Hematopoietic multipotent progenitor cell treated with erythropoietin and hydrocortisone succinate and interleukin-3 and kit ligand, for 15 days (in vitro differentiated cells): Measurements from ENCODE around the gene ZNF648.
"Not testable (repeated sequence)": the region's sequence is repeated elsewhere in the genome, so short reads cannot be mapped to it uniquely, and the experiment has no call there.

Source experiments
- DNase-seq: peaks from one replicate; pipeline ENCODE4 v3.0.0-alpha.2; 2015; ENCODE audit warnings: low spot score

ZNF648 gene

DNA sequence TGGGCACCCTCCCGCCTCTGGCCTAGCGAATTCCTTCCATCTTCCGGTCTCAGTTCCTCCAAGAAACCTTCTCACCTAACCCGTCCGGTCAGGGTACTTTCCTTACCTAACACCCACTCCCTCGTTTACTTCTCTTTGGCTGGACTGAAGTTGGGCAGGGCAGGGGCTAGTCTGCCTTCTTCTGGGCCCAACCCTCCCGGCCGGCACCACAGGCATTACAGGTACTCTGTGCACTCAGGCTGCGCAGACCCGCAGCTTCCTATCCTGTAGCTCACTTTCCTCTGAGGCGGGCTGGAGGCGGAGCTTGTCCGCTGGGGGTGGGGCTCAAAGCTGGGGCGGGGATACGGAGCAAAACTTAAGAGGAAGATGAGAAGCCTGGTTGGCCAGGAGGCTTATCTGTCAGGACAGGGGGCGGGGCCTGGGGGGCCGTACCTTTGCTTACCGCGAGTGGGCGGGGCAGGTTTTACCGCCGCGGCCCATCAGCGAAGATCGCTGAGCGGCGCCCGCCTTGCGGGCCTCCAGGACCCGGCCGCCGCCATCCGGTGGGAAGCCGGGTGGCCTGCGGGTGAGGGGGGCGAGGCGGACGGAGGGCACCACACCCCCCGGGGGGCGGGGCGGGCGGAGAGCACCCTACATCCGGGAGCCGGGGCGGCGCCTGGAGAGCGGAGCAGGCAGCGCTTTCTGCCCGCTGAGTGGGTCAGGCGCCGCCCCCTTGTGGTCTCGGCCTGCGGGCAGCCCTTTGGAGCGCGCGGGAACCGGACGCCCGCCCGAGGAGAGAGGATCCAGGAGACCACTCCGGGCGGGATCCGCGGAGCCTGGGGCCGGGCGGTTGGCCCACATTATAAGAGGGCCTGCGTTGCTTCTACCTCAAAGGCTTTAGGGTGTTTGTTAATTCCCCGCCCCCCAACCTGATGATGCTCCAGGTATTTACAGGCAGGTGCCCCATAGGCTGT lies 31.9 kb downstream of the ZNF648 start:
- peak; percentile 97 for DNase-seq

DNA sequence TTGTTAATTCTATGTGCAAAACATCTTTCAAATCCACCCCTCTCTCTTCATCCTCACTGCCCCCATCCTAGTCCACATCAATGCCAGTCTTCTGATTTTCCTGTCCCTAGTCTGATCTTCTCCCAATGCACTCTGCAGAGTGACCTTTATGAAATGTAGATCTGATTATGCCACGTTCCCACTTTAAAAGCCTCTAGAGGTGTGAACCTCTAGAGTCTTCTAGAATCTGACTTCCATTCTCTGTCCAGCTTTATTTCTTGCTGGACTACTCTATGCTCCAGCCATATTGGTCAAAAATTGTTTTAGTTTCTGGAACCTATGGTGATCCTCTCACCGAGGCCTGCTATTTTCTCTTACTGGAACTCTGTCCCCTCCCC lies 32.5 kb downstream of the ZNF648 start:
- DNase-seq, result no peak

DNA sequence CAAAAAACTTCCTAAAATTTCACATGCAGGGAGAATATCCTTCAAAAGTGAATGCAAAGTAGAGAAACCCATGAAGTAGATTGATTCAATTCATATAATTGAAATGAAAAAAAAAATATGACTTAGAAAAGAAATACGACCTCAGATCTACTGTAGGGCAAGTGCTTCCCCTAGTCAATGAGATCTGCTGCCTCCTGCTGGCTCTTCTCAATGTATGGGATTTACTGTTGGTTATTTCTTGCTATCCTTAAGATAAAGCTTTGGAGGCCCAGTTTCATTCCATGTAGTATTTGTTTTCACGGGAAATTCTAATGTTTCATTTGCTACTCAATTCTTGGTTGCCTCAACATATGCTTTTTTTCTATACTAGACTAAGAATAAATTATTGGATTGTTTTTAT lies 46.2 kb downstream of the ZNF648 start:
- DNase-seq, result no peak

DNA sequence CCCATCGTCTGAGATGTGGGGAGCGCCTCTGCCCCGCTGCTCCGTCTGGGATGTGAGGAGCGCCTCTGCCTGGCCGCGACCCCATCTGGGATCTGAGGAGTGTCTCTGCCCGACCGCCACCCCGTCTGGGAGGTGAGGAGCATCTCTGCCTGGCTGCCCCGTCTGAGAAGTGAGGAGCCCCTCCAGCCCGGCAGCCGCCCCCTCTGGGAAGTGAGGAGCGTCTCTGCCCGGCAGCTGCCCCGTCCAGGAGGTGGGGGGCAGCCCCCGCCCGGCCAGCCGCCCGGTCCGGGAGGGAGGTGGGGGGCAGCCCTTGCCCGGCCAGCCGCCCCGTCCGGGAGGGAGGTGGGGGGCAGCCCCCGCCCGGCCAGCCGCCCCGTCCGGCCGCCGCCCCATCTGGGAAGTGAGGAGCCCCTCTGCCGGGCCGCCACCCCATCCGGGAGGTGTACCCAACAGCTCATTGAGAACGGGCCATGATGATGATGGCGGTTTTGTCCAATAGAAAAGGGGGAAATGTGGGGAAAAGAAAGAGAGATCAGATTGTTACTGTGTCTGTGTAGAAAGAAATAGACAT lies 50.6 kb downstream of the ZNF648 start:
- not testable (repeated sequence) for DNase-seq

DNA sequence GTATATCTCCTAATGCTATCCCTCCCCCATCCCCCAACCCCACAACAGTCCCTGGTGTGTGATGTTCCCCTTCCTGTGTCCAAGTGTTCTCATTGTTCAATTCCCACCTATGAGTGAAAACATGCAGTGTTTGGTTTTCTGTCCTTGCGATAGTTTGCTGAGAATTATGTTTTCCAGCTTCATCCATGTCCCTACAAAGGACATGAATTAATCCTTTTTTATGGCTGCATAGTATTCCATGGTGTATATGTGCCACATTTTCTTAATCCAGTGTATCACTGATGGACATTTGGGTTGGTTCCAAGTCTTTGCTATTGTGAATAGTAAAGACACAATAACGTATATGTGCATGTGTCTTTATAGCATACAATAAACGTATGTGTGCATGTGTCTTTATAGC lies 56.1 kb downstream of the ZNF648 start:
- not testable (repeated sequence) for DNase-seq

DNA sequence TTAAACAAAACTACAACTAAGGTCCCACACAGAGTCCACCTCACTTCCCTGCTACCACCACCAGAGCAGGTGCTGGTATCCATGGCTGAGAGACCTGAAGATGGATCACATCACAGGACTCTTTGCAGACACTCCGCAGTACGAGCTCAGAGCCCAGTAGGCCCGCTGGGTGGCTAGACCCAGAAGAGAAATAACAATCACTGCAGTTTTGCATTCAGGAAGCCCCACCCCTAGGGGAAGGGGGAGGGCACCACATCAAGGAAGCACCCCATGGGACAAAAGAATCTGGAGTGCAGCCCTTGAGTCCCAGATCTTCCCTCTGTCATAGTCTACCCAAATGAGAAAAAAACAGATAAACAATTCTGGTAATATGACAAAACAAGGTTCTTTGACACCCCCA lies 56.9 kb downstream of the ZNF648 start:
- no peak for DNase-seq
